Measurements from ENCODE around the gene ITPRIPL2. TPM values are rescaled to one million over a fixed set of nuclear protein-coding genes. Genes with fewer than 3 reads are reported as not detected.

ITPRIPL2 gene
- total RNA-seq, 1 donor from 2014 or later: 21.8 TPM

GRCh38 chr16:19163215-19163614 lies 49.5 kb downstream of the ITPRIPL2 start:
- Mint-ChIP-seq H3K27ac (ENCODE audit: unreplicated experiment) (no peak overlapping the region), H3K27me3 (ENCODE audit: low read depth) (peaks cover 19% of the 10 kb centered on the region), H3K9me3 (no peaks in the 10 kb centered on the region), H3K4me1 (no peaks in the 10 kb centered on the region), H3K36me3 (ENCODE audit: low read depth) (no peaks in the 10 kb centered on the region), H3K4me3 (no peak overlapping the region)
- TF ChIP-seq, protein P1, sequence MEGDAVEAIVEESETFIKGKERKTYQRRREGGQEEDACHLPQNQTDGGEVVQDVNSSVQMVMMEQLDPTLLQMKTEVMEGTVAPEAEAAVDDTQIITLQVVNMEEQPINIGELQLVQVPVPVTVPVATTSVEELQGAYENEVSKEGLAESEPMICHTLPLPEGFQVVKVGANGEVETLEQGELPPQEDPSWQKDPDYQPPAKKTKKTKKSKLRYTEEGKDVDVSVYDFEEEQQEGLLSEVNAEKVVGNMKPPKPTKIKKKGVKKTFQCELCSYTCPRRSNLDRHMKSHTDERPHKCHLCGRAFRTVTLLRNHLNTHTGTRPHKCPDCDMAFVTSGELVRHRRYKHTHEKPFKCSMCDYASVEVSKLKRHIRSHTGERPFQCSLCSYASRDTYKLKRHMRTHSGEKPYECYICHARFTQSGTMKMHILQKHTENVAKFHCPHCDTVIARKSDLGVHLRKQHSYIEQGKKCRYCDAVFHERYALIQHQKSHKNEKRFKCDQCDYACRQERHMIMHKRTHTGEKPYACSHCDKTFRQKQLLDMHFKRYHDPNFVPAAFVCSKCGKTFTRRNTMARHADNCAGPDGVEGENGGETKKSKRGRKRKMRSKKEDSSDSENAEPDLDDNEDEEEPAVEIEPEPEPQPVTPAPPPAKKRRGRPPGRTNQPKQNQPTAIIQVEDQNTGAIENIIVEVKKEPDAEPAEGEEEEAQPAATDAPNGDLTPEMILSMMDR (conservative IDR thresholded peaks at IDR 0.05): no peak
- DNase-seq (ENCODE audit: low read depth, low spot score): no peak

GRCh38 chr16:19164285-19164684 lies 50.5 kb downstream of the ITPRIPL2 start:
- H3K27me3 Mint-ChIP-seq (ENCODE audit: low read depth): peaks cover 13% of the 10 kb centered on the region
- TF ChIP-seq, protein P1 (conservative IDR thresholded peaks at IDR 0.05): no peak
- H3K36me3 Mint-ChIP-seq (ENCODE audit: low read depth): no peaks in the 10 kb centered on the region
- peaks cover under 1% of the 10 kb centered on the region for H3K4me1 Mint-ChIP-seq
- H3K27ac Mint-ChIP-seq (ENCODE audit: unreplicated experiment): no peak overlapping the region
- H3K4me3 Mint-ChIP-seq: no peak overlapping the region
- no peak for DNase-seq (ENCODE audit: low read depth, low spot score)
- H3K9me3 Mint-ChIP-seq: no peaks in the 10 kb centered on the region

DNA sequence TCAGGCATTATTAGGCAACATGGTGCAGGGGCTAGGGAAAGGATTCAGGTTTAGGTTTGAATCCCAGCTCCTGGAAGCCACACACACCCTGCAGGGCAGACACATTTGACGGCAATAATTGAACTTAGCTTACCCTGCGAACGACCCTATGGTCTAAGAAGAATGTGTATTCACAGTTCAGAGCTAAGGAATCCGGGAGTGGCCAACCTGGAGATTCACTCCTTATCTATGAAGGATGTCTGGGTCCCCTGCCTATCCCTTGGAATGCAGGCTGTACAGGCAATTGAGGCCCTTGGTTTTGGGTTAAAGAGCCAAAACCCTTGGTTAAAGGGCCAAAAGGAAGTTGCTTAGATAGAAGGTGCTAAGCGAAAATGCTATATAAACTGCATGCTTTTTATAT lies 51.3 kb downstream of the ITPRIPL2 start:
- TF ChIP-seq, protein P1 (conservative IDR thresholded peaks at IDR 0.05): no peak
- peaks cover 17% of the 10 kb centered on the region for H3K27me3 Mint-ChIP-seq (ENCODE audit: low read depth)
- no peak for DNase-seq (ENCODE audit: low read depth, low spot score)
- H3K27ac Mint-ChIP-seq (ENCODE audit: unreplicated experiment): no peak overlapping the region
- H3K9me3 Mint-ChIP-seq: no peaks in the 10 kb centered on the region
- H3K36me3 Mint-ChIP-seq (ENCODE audit: low read depth): no peaks in the 10 kb centered on the region
- H3K4me3 Mint-ChIP-seq: peak overlapping the region; percentile 44
- H3K4me1 Mint-ChIP-seq: peaks cover 9% of the 10 kb centered on the region

- H3K4me3 Mint-ChIP-seq: no peak overlapping the region
- no peak overlapping the region for H3K27ac Mint-ChIP-seq (ENCODE audit: unreplicated experiment)
- DNase-seq (ENCODE audit: low read depth, low spot score): no peak
- H3K4me1 Mint-ChIP-seq: peaks cover 9% of the 10 kb centered on the region
- no peaks in the 10 kb centered on the region for H3K9me3 Mint-ChIP-seq
- H3K36me3 Mint-ChIP-seq (ENCODE audit: low read depth): no peaks in the 10 kb centered on the region
- peaks cover 27% of the 10 kb centered on the region for H3K27me3 Mint-ChIP-seq (ENCODE audit: low read depth)
- TF ChIP-seq, protein P1 (conservative IDR thresholded peaks at IDR 0.05): no peak
Observed at GRCh38 chr16:19166500-19166899, 52.7 kb downstream of the ITPRIPL2 start.

DNA sequence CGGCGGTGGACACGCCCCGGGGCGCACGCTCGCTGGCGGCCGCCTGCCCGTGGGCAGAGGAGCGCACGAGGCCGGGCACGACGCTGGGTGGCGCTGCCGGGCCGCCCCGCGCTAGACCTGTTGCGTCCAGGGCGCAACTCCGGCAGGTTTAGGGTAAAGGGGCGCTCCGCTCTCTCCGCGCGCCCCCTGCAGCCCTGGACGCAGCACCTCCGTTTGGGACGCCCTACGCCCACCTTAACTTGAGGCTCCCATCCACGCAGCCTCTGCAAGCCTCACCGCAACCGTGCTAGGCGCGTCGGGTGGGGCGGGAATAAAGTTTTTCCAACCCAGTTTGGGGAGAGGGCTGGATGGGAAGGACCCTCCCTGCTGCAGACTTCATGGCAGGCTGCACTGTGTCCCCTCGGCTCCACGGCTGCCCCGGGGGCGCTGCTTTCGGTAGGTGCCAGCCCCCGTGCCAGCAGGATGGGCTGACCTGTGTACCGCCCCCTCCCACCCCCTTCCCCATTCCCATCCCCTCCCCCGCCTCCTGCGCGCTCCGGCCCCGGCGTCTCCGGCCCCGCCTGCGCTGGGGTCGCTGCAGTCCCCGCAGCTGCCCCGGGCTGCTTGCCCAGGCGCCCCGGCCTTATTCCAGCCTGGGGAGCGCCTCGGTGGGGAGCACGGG lies 54.1 kb downstream of the ITPRIPL2 start, which contains the start of gene SYT17:
Gene SYT17, plus strand, starts transcription at position 531 of the 661 bp plus-strand sequence. CDS start 407 bp downstream, outside the sequence.
- H3K27ac Mint-ChIP-seq (ENCODE audit: unreplicated experiment): no peak within 1 kb of the TSS
- H3K4me1 Mint-ChIP-seq: peaks cover 9% of the 10 kb centered on the region
- no peaks in the 10 kb centered on the region for H3K36me3 Mint-ChIP-seq (ENCODE audit: low read depth)
- TF ChIP-seq, protein P1 (conservative IDR thresholded peaks at IDR 0.05): peak; percentile 87
- peaks cover 37% of the 10 kb centered on the region for H3K27me3 Mint-ChIP-seq (ENCODE audit: low read depth)
- peak; percentile 72 for DNase-seq (ENCODE audit: low read depth, low spot score)
- peak within 1 kb of the TSS; percentile 86 for H3K4me3 Mint-ChIP-seq
- H3K9me3 Mint-ChIP-seq: no peaks in the 10 kb centered on the region

All from neural crest cell (in vitro differentiated cells).